ENCODE data around the gene BPIFB3. TPM values are rescaled to one million over a fixed set of nuclear protein-coding genes. Genes with fewer than 3 reads are reported as not detected.

BPIFB3 gene
- polyA plus RNA-seq, 1 donor (not counting 4 experiments of a cell fraction or from before 2014, with no cell fraction given) = not detected

DNA sequence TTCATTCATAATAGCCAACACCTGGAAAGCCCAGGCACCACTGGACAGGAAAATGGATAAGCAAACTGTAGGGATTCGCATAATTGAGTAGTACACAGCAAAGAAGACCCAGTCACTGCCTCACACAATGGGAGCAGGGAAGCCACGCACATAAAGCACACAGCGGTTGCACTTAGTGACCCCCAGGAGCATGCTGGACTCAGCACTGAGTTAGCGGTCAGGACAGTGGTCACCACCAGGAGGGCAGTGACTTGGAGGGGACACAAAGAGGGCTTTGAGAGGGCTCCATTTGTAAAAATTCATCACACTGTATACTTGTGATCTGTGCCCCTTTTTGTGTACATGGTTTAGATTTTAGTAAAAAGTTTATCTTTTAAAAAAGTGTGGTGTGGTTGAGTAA is 2.4 kb upstream of the BPIFB3 start:
- FAIRE-seq (no peak), DNase-seq (ENCODE audit: low read depth, low spot score) (no peak)
- H3K9me1 ChIP-seq (ENCODE audit: control insufficient read depth, extremely low read depth, insufficient read depth, low read length) = no peaks in the 10 kb centered on the region
- H3K9me3 ChIP-seq (ENCODE audit: control insufficient read depth, low read depth, low read length) = no peaks in the 10 kb centered on the region
- no peaks in the 10 kb centered on the region for H3K79me2 ChIP-seq (ENCODE audit: control insufficient read depth, insufficient read depth, low read length)
- H3K4me1 ChIP-seq (ENCODE audit: control insufficient read depth, extremely low read depth, insufficient read depth, low read length) = no peaks in the 10 kb centered on the region
- H3K27ac ChIP-seq (ENCODE audit: control insufficient read depth, insufficient read depth, low read length) = no peak overlapping the region
- no peak overlapping the region for H2AFZ ChIP-seq (ENCODE audit: control insufficient read depth, low read length)
- H3K36me3 ChIP-seq (ENCODE audit: control insufficient read depth in 2 of 2, extremely low read depth in 1 of 2, insufficient read depth in 2 of 2, low read length in 2 of 2) = no peaks in the 10 kb centered on the region
- H3K4me3 ChIP-seq (ENCODE audit: control insufficient read depth in 2 of 3, extremely low read depth in 1 of 3, insufficient read depth in 2 of 3, low read depth in 1 of 3, low read length in 3 of 3) = no peak overlapping the region
- dilution Hi-C loops (cut with MboI; ENCODE audit: extremely low pct_ligation_motif_present, low sequenced_read_pairs) = no loop called here
- no peaks in the 10 kb centered on the region for H3K27me3 ChIP-seq (ENCODE audit: control insufficient read depth, extremely low read depth, insufficient read depth, low read length)
- no peak overlapping the region for H3K4me2 ChIP-seq (ENCODE audit: control insufficient read depth, extremely low read depth, insufficient read depth, low read depth, low read length)
- no peak overlapping the region for H3K9ac ChIP-seq (ENCODE audit: control insufficient read depth, extremely low read depth, insufficient read depth, low read length)
- H4K20me1 ChIP-seq (ENCODE audit: control insufficient read depth, extremely low read depth, insufficient read depth, low read length) = no peaks in the 10 kb centered on the region
- TF ChIP-seq EZH2 (IDR thresholded peaks at IDR 0.05; ENCODE audit: low read length) (no peak), CTCF (optimal IDR thresholded peaks at IDR 0.05 in 1 of 3, IDR thresholded peaks at IDR 0.05 in 1 of 3, conservative IDR thresholded peaks at IDR 0.05 in 1 of 3; ENCODE audit: extremely low read depth in 1 of 3, insufficient read depth in 2 of 3, low read length in 3 of 3) (no peak)

DNA sequence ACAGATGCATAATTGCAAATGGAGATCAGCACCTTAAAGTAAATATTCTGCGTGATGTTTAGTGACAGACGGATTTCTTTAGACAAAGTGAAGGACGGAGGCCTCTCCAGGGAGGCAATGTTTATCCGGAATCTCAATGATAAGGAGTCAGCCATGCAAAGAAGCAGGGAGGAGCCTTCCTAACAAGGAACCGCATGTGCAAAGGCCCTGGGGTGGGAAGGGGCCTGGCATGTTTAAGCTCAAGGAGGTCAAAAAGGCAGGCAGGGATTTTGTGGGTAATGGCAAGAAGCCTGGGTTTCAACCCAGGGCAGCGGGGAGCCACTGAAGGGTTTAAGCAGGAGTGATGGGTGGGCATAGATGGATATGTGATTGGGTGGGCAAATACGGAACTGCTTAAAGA is 678 bp downstream of the BPIFB3 start:
- no peak overlapping the region for H3K4me2 ChIP-seq (ENCODE audit: control insufficient read depth, extremely low read depth, insufficient read depth, low read depth, low read length)
- no peak for DNase-seq (ENCODE audit: low read depth, low spot score)

More for the DNA sequence above, 678 bp downstream of the BPIFB3 start:
- no peaks in the 10 kb centered on the region for H4K20me1 ChIP-seq (ENCODE audit: control insufficient read depth, extremely low read depth, insufficient read depth, low read length)
- no peak for FAIRE-seq
- no peaks in the 10 kb centered on the region for H3K79me2 ChIP-seq (ENCODE audit: control insufficient read depth, insufficient read depth, low read length)
- dilution Hi-C loops (cut with MboI; ENCODE audit: extremely low pct_ligation_motif_present, low sequenced_read_pairs) = no loop called here
- H3K4me1 ChIP-seq (ENCODE audit: control insufficient read depth, extremely low read depth, insufficient read depth, low read length) = no peaks in the 10 kb centered on the region
- H2AFZ ChIP-seq (ENCODE audit: control insufficient read depth, low read length) = no peak overlapping the region
- no peaks in the 10 kb centered on the region for H3K36me3 ChIP-seq (ENCODE audit: control insufficient read depth in 2 of 2, extremely low read depth in 1 of 2, insufficient read depth in 2 of 2, low read length in 2 of 2)
- H3K4me3 ChIP-seq (ENCODE audit: control insufficient read depth in 2 of 3, extremely low read depth in 1 of 3, insufficient read depth in 2 of 3, low read depth in 1 of 3, low read length in 3 of 3) = no peak overlapping the region
- H3K9me1 ChIP-seq (ENCODE audit: control insufficient read depth, extremely low read depth, insufficient read depth, low read length) = no peaks in the 10 kb centered on the region
- H3K27ac ChIP-seq (ENCODE audit: control insufficient read depth, insufficient read depth, low read length) = no peak overlapping the region
- H3K27me3 ChIP-seq (ENCODE audit: control insufficient read depth, extremely low read depth, insufficient read depth, low read length) = no peaks in the 10 kb centered on the region
- H3K9me3 ChIP-seq (ENCODE audit: control insufficient read depth, low read depth, low read length) = no peaks in the 10 kb centered on the region
- TF ChIP-seq CTCF (optimal IDR thresholded peaks at IDR 0.05 in 1 of 3, IDR thresholded peaks at IDR 0.05 in 1 of 3, conservative IDR thresholded peaks at IDR 0.05 in 1 of 3; ENCODE audit: extremely low read depth in 1 of 3, insufficient read depth in 2 of 3, low read length in 3 of 3) = no peak
- TF ChIP-seq EZH2 (IDR thresholded peaks at IDR 0.05; ENCODE audit: low read length) = no peak
- no peak overlapping the region for H3K9ac ChIP-seq (ENCODE audit: control insufficient read depth, extremely low read depth, insufficient read depth, low read length)
